Right hindlimb (tissue), 1 donor: ENCODE measurements around the gene NUP88.
"Not testable (repeated sequence)": the region's sequence is repeated elsewhere in the genome, so short reads cannot be mapped to it uniquely, and the experiment has no call there.

ENCODE experiments used
- DNase-seq: peaks from one replicate; pipeline ENCODE4 v3.0.0-alpha.2; 2018

NUP88 gene

DNA sequence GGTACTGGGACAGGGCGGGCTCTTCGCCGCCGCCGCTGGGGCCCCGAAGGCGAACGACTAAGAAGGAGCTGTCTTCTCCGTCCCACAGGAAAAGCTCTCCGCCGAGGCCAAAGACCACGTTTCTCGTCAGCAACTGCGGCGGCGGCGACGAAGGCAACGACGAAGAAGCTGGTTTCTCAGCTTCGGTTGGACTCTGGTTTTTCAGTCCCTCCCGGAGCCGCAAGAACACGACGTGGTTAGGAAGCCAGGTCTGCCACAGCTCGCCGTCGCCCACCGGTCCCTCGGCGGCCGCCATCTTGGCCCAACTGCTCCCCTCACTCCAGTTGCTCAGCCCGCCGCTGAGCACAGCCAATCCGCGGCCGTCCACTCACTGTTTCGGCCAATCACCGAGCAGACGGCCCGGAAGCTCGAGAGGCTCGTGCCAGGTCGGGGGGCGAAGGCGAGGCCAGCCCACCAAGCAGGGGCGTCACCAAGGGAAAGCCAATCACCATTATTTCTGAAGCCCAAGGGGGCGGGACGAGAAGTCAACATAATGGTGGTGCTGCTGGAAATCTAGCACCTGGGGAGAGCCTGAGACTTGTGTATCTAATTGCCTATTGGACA, at the start of gene NUP88:
Gene NUP88, minus strand, starts transcription at position 307 of the 603 bp plus-strand sequence. Its CDS starts 12 bp downstream, at position 295.
- DNase-seq, result peak; percentile 99

DNA sequence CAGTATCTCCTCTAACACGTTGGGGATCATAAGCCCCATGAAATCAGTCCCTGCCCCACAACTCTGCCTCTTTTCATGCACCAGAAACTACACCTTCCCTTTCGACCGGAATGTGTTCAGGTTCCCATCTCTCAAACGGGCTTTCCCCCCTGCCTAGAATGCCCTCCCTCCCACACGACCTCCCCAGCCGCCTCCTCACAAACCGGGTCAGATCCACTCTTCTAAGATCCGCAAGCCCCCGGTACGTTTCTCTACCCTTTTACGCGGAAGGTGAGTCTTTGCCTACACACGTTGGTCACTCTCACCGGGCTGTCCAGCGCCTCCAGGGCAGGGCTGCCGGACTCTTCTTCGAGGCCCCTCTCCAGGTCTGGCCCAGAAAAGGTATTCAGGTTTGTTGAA, 48.6 kb upstream of the NUP88 start:
- no peak for DNase-seq

DNA sequence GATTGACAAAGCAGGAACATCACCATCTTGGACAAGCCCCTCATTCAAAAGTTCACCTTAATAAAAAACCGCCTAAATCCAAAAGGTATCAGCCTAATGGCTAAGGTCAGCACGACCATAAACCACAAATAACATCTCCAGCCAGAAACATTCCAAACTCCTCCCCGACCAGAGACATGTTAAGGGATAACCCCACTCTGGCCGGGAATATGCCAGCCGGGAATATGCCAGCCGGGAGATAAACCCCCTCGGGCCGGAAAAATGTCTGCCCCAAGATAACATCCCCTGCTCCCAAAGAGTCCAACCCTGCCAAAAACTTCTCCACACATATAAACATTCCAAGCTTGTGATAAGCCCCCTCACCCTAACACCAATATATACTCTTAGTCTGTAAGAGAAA, 48.0 kb upstream of the NUP88 start:
- DNase-seq, result no peak

DNA sequence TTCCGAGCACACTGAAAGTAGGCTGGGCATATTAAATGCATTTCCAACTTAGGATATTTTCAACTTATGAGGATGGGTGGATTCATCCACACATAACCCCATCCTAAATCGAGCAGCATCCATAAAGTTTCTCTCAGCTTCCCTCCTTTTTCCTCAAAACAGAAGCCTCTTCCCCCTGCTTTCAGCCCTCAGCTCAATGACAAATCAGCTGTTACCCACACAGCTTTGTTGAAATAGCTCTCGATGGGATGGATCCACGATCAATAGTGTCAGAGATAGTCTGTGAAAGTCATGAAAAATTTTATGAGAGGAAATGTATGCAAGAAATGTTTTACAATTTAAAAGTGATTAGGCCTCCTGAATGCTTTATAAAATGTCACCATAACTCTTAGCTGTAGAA, 46.8 kb upstream of the NUP88 start:
- DNase-seq, result no peak

DNA sequence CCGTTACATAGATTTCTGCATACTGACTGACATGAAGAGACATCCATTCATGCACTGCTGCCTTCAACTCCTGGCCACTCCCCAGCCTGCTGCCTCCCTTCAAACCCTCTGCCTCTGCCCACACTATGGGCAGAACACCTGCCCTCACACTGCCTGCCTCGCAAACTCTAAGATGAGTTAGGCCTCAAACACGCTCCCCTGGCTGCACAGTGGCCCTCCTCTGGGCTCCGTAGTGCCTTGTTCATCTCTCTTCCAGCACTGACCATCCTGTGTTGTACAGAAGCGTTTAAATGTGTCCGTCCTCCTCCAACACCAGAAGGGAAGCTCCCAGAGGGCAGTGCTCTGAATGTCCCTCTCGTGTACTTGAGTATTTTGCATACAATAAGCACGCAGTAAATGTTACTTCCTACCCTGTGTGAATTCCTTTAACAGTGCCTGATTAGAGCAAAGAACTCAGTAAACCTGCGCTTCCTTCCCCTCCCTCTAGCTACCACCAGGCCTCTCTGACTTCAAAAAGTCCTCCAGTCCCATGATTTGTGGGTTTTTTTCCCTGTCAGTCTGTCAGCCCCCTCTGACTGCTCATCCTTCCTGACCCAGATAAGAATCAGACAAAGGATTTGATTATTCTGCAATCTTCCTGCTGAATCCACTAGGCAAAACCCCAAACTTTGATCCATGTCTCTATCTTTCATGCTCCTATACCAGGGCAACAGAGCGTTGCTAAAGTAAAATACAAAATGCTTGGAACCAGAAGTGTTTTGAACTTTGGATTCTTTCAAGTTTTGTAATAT, 45.5 kb upstream of the NUP88 start:
- DNase-seq, result no peak

DNA sequence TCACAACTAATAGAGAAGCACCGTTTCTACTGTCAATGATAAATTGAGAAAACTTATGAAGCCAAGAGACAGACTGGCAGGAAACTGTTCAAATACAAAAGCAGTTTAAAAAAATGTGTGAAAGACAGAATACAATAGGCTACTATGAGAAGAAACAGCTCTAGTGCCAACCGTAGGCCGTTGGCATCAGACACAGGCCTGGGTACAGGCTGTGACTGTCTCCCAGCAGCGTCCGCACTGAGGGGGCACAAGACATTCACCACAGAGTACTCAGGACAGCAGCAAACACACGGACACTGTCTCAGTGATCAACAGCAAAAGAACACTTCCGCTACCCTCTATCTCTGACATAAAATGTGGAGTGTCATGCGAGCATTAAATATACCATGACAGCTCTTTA, 27.3 kb upstream of the NUP88 start:
- no peak for DNase-seq

DNA sequence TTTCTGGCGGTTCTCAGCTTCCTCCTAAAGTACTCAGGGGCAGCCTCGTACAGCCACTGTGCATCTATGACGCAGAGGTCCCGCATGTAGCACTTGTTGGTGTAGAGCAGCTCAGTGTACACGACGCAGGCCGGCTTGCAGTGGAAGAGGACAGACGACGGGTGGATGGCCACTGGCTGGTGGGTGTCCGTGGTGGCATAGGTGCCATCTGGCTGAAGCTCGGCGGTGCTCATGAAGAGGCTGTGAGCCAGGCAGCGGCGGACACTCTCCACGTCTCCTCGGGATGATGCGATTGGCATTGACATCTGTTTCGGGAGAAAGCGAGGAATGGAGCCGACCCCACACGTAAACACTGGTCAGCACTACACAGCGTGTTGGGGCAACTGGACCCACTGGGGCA, 24.7 kb upstream of the NUP88 start:
- no peak for DNase-seq

DNA sequence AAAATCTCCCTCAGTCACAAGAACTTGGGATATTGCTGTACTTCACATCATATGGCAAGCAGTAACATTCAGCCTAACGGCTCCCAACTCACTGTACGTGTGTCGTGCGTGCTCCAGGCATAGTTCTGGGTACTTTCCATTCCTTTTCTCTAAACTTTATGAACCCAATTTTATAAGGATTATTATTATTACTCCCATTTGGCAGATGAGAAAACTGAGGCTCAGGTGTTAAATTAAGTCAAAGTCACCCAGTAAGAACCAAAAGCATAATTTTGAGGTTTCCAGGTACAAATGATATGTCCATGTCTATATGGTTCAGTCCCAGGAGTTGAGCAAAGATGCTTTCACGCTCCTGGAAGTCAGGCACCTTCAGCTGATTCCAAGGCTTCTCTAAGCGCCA, 24.3 kb upstream of the NUP88 start:
- no peak for DNase-seq

DNA sequence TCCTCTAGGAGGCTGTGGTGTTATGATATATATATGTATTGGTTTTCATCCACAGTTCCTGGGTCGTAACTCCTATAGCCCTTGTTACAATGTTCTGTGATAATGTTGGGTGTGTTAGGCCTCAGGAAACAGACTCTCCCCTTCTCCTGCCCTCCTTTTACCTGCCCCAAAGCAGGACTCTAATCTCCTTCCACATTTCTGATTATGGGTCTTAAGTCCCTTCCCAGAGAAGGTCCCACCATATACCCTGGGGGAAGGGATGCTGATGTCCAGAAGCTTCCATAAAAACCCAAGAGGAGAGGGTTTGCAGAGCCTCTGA, 19.9 kb upstream of the NUP88 start:
- no peak for DNase-seq

DNA sequence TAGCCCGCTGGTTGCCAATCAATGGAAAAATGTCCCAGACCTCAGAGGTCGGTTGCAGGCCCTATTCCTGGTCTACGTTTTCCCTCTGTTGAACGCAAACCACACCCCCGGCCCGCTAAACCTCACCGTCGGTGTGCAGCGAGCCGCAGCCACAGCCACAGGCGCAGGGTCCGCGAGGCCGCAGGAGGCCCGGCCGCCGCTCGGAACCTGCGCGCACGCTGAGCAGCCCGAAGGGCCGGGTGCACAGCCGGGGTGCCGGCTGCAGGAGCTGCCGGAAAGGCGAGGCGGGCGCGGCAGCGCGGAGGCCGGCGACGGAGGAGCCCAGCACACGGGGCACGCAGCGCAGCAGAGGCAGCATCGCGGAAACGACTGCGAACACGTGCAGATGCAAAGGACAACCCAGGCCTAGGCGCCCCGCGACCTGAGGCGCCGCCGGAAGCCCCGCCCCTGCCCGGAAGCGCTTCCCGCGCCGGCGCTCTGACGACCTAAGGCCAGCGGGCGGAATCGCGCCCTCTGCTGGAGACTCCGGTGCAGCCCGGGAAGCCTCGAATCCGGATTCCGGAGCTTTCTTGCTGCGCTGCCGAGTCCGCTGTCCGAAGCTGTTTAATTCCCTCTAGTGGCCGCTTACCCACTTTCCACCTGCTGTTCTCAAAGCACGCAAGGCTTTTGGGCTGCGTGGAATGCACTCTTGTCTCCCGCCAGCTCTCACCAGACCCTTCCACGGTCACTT, 19.4 kb upstream of the NUP88 start, which contains the start of gene C1QBP:
Gene C1QBP, minus strand, starts transcription at position 440 of the 730 bp plus-strand sequence. Its CDS starts 82 bp downstream, at position 358.
- DNase-seq, result peak; percentile 94

DNA sequence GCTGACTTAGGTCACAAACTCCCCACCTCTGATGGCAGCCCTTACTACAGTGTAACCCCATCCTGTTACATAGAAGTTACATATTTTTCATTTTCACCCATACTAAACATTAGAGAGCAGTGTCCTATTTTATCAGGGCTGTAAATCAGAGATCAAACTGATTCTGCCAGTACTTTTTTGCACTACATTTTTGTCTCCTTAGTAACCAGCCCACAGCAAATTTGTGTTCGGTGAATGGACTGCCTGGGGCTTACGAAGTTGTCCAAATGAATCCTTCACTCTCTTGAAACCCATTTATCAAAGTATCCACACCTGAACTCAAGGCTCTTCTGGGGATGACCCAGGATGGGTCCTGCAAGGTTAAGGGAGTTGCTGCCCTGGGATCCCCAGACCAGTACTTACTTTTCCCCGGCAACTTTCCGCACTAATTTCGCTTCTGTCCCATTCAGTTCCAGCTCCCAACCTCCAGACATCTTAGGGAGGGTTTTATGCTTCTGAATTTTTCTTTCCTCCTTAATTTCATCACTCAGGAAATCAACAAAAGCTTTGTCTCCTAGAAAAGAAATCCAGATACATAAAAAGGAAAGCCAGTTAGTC, 18.4 kb upstream of the NUP88 start:
- DNase-seq, result no peak

DNA sequence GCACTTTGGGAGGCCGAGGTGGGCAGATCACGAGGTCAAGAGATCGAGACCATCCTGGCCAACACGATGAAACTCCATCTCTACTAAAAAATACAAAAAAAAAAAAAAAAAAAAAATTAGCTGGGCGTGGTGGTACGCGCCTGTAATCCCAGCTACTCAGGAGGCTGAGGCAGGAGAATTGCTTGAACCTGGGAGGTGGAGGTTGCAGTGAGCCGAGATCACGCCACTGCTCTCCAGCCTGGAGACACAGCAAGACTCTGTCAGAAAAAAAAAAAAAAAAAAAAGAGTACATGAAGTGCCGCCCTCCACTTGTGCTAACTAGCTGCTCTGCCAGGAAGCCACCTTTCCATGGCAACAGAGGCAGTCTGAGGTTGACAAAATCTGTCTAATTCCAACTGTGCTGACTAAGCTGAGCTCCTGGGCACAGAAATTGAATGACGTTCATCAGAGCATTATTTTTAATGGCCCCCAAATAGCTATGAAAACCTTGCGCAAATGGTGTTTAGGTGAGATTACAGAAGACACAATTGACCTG, 16.4 kb upstream of the NUP88 start:
- not testable (repeated sequence) for DNase-seq

DNA sequence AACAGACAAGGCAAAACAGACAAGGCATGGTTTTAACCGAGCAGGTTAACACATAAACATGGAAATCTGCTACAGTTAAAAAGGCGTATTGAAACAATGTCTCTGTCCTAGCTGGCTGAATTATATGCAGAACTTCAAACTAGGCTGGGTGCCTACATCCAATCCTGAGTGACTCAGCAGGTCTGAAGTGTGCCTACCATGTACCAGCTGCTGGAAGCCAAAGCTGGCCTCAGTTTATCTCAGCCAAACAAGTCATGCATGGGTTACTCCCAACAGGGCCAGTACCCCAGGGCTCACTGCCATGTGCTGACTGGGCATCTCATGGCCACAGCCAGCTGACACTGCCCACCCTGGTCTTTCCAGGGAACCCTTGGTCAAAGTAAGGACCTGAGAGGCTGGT, 15.5 kb upstream of the NUP88 start:
- no peak for DNase-seq

DNA sequence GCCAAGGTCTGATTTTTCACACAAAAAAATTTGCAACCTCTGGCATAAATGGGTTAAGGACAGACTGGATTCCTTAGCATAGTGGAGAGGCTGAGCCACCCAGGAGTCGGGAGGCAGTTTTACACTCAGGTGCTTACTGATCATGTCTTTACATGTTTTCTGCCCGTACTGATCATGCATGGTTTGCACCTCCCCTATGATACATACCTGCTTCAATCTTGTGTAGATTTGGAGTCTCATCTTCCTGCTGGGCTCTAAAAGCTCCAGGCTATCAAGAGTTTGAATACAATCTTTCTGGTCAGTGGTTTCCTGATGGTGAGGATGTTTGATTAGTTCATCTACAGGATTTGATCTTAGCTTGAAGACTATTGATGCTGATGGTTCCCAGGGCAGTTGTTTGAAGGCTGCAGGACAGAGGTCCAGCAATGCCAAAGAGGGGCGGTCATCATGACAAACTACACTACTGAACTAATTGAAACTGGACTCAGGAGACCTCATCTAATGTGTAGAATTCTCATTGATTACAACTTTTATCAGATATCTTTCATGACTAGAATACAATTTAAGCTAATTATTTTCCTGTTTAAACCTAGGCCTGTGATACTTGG, 12.6 kb upstream of the NUP88 start:
- no peak for DNase-seq

DNA sequence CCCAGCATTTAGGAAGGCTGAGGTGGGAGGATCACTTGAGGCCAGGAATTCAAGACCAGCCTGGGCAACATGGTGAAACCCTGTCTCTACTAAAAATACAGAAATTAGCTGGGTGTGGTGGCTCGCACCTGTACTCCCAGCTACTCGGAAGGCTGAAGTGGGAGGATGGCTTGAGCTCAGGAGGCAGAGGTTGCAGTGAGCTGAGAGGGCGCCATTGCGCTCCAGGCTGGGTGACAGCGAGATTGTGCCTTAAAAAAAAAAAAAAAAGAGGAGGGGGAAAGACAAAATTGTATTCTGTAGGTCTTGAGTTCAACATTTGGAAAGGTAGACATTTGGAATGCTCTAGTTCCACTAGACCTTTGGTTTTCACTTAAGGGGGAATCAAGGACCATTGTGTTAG, 11.8 kb upstream of the NUP88 start:
- DNase-seq, result not testable (repeated sequence)

DNA sequence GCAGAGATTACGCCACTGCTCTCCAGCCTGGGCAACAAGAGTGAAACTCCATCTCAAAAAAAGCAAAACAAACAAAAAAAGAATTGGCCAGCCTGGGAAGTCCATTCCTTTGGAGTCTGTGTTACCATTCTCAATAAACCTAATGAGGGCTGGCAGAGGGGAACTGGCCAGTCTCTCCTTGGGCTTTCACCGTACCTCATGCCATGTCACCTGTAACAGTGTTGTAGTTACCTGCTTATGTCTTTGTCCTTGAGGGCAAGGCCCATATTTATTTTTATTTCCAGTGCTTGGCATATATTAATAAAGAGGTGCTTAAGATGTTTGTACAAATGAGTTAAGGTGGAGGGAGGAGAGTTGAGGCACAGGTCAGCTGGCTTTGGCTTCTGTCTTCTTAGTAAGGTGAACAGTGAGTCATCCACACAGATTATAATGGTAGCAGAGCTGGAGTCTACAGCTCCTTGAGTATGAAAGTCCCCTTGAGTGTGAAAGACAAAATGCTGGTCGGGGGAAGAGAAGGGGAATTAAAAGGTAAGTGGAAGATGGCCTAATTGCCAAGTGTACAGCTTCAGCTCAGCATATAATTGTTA, 11.0 kb upstream of the NUP88 start:
- no peak for DNase-seq

DNA sequence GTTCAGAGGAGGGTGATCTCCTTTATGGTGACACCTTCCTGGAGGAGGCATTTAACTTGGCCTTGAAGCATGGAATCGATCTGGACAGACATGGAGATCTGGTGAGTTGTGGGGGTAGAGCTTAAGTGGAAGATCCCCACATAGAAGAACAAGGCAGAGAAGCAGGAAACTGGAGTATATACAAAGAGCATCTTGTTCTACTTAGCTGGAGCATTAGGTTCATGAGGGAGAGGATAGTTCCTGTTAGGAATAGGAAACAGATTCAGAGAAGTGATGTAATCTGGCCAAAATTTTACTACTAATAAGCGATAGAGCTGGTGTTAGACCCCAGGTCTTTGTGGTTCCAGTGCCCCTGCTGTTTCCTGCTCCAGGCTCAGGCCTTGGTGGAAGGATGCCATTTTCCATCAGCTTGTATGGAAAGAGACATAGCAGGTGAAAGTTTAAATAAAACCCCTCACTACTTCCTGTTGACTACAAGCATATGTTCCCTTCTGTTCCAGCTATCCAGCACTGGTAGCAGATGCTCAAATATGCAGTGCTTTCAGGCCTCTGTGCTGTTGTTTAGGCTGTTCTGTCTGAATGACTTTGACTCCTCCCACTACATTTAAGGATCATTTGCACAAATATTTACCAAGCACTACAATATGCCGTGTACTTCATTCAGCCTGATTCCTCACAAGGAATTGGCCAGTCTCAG, 9.9 kb upstream of the NUP88 start:
- DNase-seq, result no peak

DNA sequence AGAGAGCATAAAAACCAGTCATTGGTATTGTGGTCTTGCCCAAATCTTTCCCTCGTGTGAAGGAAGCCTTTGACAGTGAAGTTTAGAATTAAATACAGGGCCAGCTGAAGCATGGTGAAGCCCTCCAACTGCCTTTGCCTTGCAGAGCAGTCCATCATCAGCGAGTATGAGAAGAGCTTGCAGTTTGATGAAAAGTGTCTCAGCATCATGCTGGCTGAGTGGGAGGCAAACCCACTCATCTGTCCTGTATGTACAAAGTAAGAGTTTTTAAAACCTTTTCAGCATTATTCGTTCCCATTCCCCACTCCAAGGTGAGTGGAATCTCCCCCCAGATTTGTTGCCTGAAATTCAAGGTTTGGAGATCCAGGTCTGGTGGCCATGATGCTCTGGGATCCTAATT, 6.4 kb upstream of the NUP88 start:
- DNase-seq, result no peak

DNA sequence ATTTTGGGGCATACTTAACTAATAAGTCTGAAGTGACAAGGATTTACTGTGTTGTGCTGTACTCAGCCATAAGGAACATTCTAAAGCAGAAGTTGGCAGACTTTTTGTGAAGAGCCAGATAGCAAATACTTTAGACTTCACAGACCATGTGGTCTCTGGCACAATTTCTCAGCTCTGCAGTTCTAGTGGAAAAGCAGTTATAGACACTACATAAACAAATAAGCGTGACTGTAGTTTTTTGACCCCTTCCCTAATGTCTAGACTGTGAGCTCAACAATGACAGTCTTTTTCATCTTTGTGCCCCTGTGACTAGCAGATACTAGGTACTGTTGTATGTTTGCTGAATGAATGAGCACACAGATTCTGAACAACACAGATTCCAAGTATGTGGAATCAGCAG, 5.4 kb upstream of the NUP88 start:
- DNase-seq, result no peak

DNA sequence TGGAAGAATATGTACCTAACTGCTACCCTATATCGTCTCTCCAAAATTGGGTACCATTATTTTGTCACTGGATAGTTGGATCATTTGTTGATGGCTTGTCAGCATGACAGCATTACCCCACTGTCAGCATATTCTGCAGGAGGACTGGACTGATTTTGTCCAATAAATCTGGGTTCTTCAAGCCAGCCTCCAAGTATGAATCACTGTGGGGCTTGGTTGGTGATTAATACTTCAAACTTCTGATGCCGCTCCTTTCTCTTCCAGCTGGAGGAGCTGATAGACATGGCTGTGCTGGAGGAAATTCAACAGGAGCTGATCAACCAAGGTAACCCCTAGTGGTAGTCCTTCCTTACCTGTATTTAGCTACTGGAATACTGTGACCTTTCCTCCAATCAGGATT, 3.0 kb upstream of the NUP88 start:
- no peak for DNase-seq

DNA sequence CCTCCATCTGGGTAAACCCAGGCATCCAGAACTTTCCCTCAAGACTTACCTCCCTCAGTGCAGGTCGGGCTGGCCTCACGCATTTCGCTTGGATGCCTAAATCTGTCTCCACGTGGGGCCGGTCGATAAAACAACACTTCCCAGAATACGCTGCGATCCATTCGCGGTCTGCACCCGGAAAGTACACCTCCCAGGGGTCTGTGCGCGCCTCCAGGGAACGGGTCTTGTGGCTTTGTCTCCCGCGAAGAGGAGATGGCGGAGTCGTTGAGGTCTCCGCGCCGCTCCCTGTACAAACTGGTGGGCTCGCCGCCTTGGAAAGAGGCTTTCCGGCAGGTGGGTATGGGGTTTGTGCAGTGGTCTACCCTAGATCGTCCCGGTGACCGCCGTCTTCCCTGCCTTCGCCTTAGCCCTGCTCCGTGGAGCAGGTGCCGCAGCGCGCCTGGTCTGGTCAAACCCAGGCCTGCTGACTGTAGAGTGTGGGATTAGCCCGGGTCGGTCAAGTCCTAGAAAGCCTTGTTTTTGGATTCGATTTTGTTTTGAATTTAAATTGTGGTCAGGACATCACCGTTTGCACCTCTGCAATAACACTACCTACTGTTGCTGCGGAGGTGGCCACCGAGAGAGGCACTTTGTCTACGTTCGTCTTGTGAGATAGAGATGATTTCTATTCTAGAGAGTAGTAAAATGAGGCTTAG, 644 bp upstream of the NUP88 start, which contains the start of gene RPAIN:
Gene RPAIN, plus strand, starts transcription at position 224 of the 695 bp plus-strand sequence. Its CDS starts 29 bp downstream, at position 253.
- peak; percentile 89 for DNase-seq
